Sciatic nerve (tissue), 2 donors: ENCODE data around the gene HNRNPF. TPM values are rescaled to one million over a fixed set of nuclear protein-coding genes. Genes with fewer than 3 reads are reported as not detected.
"Not testable (repeated sequence)": the region's sequence is repeated elsewhere in the genome, so short reads cannot be mapped to it uniquely, and the experiment has no call there.

ENCODE experiments used
- ATAC-seq: fragments of 200-7000 bp; cut with Tn5 transposase; one replicate; pipeline ENCODE4 v1.9.1; 2020; ENCODE audit warnings: mild to moderate bottlenecking, moderate library complexity
- DNase-seq: peaks from one replicate; pipeline ENCODE4 v3.0.0-alpha.2; 2020; ENCODE audit warnings: low spot score
- intact Hi-C: fragments of 100-400 bp; cut with DNase I; formaldehyde crosslinking; loops from one replicate; pipeline ENCODE4 v1.14.2; 2022
- total RNA-seq: library from RNA; stranded (reverse); fragmentation: NEBNext Ultra II Directional; extraction: Animal tissue kit (Norgen Biotek cat#: 25700); gene quantifications from one replicate; pipeline ENCODE4 v1.2.1, GENCODE V29; 2021
- donor health status: DM: no; HTN: no; CAD: no.
- donor health status: DM: no; HTN: no; CAD: no.

HNRNPF gene
- total RNA-seq, 1 donor from 2014 or later = 130 TPM

DNA sequence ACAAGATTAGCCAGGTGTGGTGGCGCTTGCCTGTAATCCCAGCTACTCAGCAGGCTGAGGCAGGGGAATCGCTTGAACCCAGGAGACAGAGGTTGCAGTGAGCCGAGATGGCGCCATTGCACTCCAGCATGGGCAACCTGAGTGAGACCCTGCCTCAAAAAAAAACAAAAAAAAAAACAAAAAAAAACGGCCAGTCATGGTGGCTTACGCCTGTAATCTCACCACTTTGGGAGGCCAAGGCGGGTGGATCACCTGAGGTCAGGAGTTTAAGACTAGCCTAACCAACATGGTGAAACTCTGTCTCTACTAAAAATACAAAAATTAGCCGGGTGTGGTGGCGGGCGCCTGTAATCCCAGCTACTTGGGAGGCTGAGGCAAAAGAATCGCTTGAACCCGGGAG, 17.5 kb upstream of the HNRNPF start:
- DNase-seq, ATAC-seq, intact Hi-C loops: not testable (repeated sequence)

DNA sequence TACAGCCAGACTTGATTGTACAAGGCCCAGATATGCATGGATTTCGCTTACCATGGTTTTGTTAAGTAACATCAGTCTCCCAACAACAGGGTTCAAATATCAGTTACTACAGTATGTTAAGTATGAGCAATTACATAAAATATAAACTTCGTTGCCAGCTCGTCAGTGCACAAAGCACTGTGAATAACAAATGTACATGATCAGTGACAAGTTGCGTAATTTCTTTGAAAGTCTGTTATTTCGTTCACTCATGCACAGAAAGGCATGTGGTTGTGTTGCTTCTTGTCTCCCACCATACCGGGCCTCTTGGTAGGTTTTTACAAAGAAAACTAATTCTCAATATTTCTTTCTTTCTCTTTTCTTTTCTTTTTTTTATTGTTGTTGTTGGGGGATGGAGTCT, 15.4 kb upstream of the HNRNPF start:
- ATAC-seq (no peak), DNase-seq (no peak)
- intact Hi-C loops = no loop called here

DNA sequence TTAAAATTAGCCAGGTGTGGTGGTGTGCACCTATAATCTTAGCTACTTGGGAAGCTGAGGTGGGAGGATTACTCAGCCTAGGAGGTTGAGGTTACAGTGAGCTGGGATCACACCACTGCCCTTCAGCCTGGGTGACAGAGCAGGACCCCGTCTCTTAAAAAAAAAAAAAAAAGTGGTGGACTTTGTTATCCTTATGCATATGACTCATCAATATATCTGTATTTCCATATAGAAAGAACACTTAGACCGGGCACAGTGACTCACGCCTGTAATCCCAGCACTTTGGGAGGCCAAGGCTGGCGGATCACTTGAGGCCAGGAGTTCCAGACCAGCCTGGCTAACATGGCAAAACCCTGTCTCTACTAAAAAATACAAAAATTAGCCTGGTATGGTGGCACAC, 13.0 kb upstream of the HNRNPF start:
- ATAC-seq, intact Hi-C loops, DNase-seq: not testable (repeated sequence)

DNA sequence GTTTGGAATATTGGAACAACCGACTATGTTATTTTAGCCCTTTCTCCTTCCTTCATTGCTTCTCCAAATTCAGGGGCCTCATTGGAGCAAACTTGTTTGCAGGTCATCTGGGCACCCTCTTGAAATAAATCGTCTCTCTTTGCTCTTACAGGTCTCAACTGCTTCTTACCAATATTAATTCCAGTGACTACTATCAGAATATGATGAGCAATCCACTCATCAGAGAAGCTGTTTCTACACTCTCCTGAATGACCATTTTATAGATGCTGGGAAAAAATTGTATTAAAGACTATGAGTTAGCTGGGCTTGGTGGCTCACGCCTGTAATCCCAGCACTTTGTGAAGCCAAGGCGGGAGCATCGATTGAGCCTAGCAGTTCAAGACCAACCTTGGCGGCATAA, 12.5 kb upstream of the HNRNPF start:
- DNase-seq (no peak), ATAC-seq (no peak)
- intact Hi-C loops = no loop called here

DNA sequence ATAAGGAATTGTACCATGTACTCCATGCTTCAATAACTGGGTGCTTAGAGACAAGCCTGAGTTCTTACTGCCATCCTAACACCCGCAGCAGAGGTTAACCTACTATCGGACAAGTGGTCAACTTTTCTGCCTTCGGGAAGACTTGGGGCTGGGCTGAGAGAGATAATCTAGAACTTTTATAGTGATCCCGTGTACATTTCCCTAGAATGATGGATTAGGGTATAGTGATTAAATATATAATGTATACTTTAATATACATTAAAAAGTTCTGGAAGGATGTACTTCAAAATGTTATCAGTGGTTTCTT, 12.2 kb upstream of the HNRNPF start:
- DNase-seq = no peak
- intact Hi-C loops = no loop called here
- no peak for ATAC-seq

DNA sequence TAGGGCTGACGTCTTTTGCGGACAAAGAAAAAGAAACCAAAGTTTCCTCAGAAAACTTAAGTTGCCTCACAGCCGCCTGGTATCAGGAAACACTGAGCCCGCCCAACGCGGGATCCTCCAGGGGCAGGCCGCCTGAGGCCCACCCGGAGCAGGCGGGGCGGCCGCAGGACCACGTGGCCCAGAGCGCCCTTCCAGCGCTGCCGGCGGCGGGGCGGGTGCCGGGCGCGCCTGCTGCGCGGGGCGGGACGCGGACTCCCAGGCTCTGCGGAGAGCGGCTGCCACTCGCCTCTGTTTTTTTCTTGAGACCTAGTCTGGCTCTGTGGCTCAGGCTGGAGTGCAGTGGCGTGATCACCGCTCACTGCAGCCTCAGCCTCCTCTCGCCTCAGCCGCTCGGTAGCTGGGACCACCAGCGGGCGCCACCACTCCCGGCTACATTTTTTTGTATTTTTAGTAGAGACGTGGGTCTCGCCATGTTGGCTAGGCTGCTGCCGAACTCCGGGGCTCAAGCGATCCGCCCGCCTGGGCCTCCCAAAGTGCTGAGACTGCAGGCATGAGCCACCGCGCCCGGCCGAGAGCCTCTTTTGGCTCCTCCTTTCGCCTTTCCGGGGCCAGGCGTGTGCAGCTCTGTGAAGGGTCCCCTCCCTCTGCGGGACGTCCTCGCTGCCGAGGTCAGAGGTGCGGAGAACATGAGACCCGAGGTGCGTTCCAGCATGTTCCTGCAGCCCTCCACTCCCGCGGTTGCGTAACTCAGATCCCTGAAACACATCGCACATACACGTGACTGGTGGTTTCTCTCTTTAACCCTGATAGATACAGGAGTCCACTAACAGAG, 11.6 kb upstream of the HNRNPF start:
- DNase-seq (peak; percentile 93), ATAC-seq (peak; percentile 96)
- intact Hi-C loops = no loop called here

DNA sequence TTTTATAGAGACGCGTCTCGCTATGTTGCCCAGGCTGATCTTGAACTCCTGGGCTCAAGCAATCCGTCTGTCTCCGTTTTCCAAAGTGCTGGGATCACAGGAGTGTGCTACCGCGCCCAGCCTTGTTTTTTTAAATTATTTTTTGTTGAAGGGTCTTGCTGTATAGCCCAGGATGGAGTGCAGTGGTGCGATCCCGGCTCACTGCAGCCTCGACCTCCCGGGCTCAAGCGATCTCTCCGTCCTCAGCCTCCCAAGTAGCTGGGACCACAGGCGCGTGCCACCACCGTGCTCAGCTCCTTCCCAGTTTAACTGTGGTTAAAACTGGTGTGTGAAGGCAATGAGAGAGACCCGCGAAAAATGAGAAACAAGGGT, 11.0 kb upstream of the HNRNPF start:
- no peak for ATAC-seq
- peak; percentile 62 for DNase-seq
- intact Hi-C loops = no loop called here

DNA sequence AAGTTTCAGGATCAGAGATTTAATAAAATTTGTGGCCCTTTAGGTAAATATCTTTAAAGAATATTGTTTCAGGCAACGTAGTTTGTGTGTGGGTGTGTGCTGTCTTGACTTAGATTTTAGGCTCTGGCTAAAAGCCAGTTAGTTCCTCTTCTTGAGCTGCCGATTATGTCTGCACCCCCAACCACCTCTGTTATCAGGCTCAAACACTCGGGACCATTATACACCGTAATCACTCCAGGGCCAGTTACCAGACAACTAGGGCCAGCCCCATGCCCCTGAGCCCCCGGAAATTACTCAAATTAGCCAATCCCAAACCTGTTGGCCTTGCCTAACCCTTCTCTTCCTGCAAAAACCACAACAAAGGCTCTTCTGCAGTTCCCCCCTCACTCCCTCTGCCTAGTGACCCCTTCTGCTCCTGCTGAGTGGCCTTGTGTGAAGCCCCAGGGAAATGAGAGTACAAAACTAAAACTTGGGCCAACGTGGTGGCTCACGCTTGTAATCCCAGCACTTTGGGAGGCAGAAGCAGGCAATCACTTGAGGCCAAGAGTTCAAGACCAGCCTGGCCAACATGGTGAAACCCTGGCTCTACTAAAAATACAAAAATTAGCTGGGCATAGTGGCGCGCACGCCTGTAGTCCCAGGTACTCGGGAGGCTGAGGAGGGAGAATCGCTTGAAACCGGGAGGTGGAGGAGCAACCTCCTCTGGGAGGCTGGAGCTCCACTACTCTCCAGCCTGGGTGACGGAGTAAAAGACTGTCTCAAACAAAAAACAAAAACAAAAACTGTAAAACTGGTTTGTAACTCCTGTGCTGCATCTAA, 9.2 kb upstream of the HNRNPF start:
- DNase-seq (no peak), ATAC-seq (no peak)
- intact Hi-C loops = no loop called here

DNA sequence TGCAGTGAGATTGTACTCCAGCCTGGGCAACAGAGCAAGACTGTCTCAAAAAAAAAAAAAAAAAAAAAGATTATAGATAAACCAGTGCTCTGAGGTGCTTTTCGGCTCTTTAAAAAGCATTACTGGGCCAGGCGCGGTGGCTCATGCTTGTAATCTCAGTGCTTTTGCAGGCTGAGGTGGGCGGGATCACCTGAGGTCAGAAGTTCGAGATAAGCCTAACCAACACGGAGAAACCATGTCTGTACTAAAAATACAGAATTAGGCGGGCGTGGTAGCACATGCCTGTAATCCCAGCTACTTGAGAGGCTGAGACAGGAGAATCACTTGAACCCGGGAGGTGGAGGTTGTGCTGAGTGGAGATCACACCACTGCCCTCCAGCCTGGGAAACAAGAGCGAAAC, 6.6 kb upstream of the HNRNPF start:
- intact Hi-C loops = no loop called here
- DNase-seq (no peak), ATAC-seq (no peak)

DNA sequence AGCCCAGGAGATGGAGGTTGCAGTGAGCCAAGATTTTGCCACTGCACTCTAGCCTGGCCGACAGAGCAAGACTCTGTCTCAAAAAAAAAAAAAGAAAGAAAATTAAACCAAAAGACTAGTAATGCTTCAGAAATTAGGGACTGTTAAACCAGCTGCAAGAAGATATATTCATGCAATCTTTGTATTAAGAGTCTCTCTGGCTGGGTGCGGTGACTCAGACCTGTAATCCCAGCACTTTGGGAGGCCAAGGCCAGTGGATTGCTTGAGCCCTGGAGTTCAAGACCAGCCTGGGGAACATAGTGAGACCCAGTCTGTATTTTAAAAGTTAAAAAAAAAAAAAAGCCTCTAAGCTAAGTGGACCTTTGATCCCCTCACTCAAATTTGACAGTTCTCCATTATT, 2.5 kb upstream of the HNRNPF start:
- DNase-seq (no peak), ATAC-seq (no peak)
- intact Hi-C loops = no loop called here

DNA sequence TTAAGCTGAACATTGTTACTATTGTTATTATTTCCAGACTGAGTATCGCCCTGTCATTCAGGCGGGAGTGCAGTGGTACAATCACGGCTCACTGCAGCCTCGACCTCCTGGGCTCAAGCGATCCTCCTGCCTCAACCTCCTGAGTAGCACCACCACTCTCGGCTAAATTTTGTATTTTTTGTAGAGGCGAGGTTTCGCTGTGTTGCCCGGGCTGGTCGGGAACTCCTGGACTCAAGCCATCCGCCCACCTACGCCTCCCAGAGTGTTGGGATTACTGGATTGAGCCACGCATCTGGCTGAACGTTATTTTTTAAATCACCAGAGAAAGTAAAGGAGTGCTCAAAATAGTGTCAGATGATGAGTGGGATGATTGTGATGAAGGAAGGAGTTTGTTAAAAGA, 1.4 kb upstream of the HNRNPF start:
- DNase-seq = no peak
- intact Hi-C loops = no loop called here
- no peak for ATAC-seq

DNA sequence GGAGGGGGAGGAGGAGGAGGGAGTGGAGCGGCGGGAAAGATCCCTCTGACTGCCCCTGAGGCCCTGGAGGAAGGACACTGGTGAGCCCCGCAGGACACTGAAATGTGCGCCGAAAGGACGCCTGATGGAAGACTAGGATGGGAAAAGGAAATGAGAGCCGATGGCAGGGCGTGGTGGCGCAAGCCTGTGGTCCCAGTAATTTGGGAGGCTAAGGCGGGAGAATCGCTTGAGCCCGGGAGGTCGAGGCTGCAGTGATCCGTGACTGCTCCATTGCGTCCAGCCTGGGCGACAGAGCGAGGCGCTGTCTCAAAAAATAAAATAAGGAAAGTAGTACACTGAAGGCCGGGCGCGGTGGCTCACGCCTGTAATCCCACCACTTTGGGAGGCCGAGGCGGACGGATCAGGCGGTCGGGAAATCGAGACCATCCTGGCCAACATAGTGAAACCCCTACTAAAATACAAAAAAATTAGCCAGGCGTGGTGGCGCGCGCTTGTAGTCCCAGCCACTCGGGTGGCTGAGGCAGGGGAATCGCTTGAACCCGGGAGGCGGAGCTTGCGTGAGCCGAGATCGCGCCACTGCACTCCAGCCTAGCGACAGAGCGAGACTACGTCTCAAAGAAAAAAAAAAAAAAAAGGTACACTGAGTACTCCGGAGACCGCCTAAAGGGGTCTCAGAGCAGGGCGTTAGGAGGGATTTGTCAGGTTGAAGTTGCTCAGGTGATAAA, 561 bp upstream of the HNRNPF start:
- DNase-seq = peak; percentile 69
- ATAC-seq = no peak
- intact Hi-C loops = no loop called here

DNA sequence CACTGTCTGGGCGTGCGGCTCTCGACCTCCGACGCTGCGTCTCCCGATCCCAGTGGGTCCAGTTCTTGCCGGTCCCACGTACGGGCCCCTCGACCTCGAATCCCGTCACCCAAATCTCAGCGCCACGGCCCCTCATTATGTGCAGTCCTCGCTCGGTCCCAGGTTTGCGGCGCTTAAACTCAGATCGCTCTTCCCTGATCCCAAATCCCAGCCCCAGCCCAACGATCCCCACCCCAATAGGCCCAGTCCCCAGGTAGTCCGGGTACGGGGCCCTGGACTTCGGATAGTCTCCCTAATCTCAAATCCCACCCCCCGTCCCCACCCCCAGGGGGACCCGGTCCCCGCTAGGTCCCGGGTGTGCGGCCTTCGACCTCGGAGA, 666 bp downstream of the HNRNPF start:
- ATAC-seq (peak; percentile 3), DNase-seq (no peak)
- intact Hi-C loops = no loop called here

DNA sequence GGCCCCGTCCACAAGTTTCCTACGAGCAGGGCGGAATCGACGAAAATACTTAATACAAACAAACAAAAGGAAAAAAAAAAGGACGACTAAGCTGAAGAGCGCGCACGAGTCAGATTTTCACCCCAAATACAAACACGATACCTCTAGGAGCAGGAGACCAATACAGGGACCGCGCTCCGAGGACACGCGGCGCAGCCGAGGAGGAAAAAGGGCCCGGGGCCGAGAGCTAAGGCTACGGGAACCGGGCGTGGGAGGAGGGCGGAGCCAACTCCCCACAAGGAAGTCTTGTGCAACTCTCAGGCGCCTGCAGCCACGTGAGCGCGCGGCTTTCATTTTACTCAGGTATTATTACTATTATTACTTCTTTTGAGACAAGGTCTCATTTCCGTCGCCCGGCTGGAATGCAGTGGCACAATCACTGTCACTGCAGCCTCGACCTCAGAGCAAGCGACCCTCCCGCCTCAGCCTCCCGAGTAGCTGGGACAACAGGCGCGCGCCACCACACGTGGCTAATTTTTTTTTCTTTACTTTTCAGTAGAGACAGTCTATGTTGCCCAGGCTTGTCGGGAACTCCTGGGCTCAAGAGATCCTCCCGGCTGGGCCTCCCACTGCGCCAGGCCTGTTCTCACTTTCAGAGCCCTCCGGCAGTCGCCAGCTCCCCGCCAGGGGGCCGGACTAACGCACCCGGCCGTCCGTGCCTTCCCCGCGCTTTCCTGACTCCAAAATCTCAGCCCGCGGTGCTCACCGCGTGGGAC, 1.2 kb downstream of the HNRNPF start:
- peak; percentile 90 for ATAC-seq
- peak; percentile 97 for DNase-seq
- intact Hi-C loops = no loop called here

DNA sequence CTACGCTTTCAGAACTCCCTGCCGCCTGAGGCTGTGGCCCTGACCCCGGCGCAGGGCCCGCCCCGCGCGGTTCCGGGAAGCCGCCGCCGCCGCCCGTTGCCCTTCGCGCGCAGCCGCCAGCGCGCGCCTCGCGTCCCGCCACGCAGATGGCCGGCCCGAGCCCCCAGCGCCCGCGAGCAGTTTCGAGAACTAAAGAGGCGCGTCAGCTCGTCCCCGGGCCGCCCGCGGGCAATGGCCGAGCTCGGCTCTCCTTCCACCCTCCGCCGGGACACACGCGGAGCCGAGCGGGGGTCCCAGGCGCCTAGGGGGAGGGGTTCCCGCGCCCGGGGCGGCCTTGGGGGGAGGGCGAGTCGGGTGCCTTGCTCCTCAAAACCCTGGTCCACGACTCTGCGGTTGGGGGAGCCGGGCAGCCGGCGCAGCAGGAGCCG, 1.8 kb downstream of the HNRNPF start:
- DNase-seq (peak; percentile 80), ATAC-seq (no peak)
- intact Hi-C loops = no loop called here

DNA sequence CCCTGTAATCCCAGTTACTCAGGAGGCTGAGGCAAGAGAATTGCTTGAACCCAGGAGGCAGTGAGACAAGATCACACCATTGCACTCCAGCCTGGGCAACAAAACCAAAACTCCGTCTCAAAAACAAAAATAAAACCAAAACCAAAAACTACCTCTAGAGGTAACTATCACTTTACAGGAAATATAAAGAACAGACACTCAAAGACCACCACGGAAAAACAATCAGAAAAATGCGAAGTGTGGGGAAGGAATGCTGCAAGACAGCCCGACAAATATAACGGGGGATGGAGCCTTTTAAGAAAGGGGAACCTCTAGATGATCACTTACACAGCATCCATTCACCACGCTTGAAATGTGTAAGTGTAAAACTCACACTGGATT, 4.3 kb downstream of the HNRNPF start:
- DNase-seq = no peak
- ATAC-seq = no peak
- intact Hi-C loops = no loop called here

DNA sequence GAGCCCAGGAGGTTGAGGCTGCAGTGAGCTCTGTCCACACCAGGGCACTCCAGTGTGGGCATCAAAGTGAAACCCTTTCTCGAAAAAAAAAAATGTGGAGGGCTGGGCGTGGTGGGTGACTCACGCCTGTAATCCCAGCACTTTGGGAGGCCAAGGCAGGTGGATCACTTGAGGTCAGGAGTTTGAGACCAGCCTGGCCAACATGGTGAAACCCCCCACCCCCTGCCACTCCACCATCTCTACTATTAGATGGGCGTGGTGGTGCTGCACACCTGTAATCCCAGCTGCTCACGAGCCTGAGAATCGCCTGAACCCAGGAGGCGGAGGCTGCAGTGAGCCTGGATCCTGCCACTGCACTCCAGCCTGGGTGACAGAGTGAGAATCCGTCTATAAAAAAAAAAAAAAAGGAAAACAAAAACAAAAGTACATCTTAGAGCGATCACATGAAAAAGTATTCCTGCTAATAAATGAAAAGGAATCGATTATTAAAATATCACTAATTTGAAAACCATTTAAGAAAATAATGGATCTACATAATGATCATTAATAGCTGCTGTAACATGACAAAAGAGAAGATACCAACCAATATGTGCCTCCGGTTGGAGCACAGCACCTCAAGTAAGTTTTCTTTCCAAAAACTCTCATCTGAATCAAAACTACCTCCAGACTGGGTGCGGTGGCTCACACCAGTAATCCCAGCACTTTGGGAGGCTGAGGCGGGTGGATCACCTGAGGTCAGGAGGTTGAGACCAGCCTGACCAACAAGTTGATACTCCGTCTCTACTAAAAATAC, 4.9 kb downstream of the HNRNPF start:
- intact Hi-C loops = no loop called here
- ATAC-seq (no peak), DNase-seq (no peak)

DNA sequence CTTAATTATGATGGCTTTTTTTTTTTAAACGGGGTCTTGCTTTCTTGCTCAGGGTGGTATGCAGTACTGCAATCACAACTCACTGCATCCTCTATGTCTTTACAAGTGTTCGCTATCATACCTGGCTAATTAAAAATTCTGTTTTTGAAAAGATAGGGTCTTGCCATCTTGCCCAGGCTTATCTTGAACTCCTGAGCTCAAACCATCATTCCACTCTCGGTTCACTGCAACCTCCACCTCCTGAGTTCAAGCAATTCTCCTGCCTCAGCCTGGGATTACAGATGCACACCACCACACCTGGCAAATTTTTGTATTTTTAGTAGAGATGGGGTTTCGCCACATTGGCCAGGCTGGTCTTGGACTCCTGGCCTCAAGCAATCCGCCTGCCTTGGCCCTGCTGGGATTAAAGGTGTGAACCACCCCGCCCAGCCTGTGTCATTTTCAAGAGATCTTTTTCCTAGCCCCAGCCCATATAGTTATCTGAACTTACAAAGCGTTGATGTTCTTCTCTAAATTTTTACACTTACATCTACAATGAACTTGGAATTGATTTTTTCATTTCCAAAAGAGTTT, 6.0 kb downstream of the HNRNPF start:
- intact Hi-C loops = no loop called here
- ATAC-seq (no peak), DNase-seq (no peak)
